Astrocyte of the hippocampus (primary cell): ENCODE results near the gene ERBB3.
A peak's percentile ranks its signal among the peaks of the same experiment; 100 is the strongest.
"Not testable (repeated sequence)": the region's sequence is repeated elsewhere in the genome, so short reads cannot be mapped to it uniquely, and the experiment has no call there.

Source experiments
- DNase-seq: peaks from one replicate; pipeline ENCODE4 v3.0.0; 2011; ENCODE audit warnings: low read depth, low spot score

ERBB3 gene

GRCh38 chr12:56114084-56114483 lies 34.1 kb downstream of the ERBB3 start:
- DNase-seq = no peak

GRCh38 chr12:56115329-56115728 lies 35.4 kb downstream of the ERBB3 start:
- DNase-seq = peak; percentile 28

GRCh38 chr12:56116267-56117081 lies 36.5 kb downstream of the ERBB3 start, which contains the start of gene RPL41:
RPL41 (plus strand) TSS chr12:56116633.
- peak; percentile 97 for DNase-seq

GRCh38 chr12:56117082-56117706 lies 37.2 kb downstream of the ERBB3 start:
- not testable (repeated sequence) for DNase-seq

- DNase-seq = peak; percentile 100
Measured at GRCh38 chr12:56117778-56118687, 38.1 kb downstream of the ERBB3 start, which contains the start of gene ZC3H10. ZC3H10 (plus strand) TSS chr12:56118266; CDS start chr12:56120563, 2,297 bp downstream.

GRCh38 chr12:56118688-56119357 lies 38.9 kb downstream of the ERBB3 start:
- DNase-seq = no peak

GRCh38 chr12:56119361-56119796 lies 39.4 kb downstream of the ERBB3 start:
- peak; percentile 90 for DNase-seq

GRCh38 chr12:56120158-56120846 lies 40.3 kb downstream of the ERBB3 start:
- DNase-seq = peak; percentile 45

GRCh38 chr12:56121204-56121870 lies 41.4 kb downstream of the ERBB3 start:
- no peak for DNase-seq

GRCh38 chr12:56122637-56123036 lies 42.7 kb downstream of the ERBB3 start:
- no peak for DNase-seq

- no peak for DNase-seq
Measured at GRCh38 chr12:56124133-56124532, 44.2 kb downstream of the ERBB3 start.

GRCh38 chr12:56126732-56127239 lies 46.8 kb downstream of the ERBB3 start:
- no peak for DNase-seq

GRCh38 chr12:56127485-56127887 lies 47.5 kb downstream of the ERBB3 start:
- DNase-seq = no peak

- peak; percentile 100 for DNase-seq
Measured at GRCh38 chr12:56127888-56128669, 48.1 kb downstream of the ERBB3 start, which contains the start of gene ESYT1. ESYT1 (plus strand) TSS chr12:56128267; CDS start chr12:56128320, 53 bp downstream.

GRCh38 chr12:56128670-56129205 lies 48.8 kb downstream of the ERBB3 start:
- peak; percentile 57 for DNase-seq

- DNase-seq = peak; percentile 75
Measured at GRCh38 chr12:56129206-56129941, 49.4 kb downstream of the ERBB3 start.

- no peak for DNase-seq
Measured at GRCh38 chr12:56129942-56130495, 50.1 kb downstream of the ERBB3 start.

GRCh38 chr12:56130876-56131275 lies 50.9 kb downstream of the ERBB3 start:
- no peak for DNase-seq
